GM12874 (cell line): ENCODE data around the gene SYT7.
A peak's percentile ranks its signal among the peaks of the same experiment; 100 is the strongest.

Experiments used
- TF ChIP-seq, protein P1 (sequence below): IDR thresholded peaks from 2 replicates; pipeline ENCODE4 v1.5.1; 2011; ENCODE audit warnings: low read depth, mild to moderate bottlenecking, control low read depth, low read length, moderate library complexity; ENCODE audit not compliant: insufficient read depth

The SYT7 gene

DNA sequence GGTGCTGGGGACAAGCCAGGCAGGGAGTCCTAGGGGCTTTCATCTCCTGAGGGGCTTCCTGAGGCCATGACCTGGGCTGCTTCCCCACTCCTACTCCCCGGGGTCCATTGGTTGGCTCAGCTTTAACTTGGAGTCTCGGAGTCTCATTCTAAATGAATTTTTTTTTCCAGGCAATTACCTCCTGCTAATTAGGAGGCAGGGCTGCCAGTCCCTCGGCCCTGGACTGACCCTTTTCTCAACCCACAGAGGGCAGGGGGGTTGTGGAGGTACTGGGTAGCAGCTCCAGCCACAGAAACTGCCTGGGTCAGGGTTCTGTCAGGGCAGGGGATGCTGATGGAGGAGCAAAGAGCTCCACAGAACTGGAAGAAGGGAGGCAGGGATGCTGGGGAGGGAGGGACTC, 11.9 kb downstream of the SYT7 start:
- TF ChIP-seq, protein P1, sequence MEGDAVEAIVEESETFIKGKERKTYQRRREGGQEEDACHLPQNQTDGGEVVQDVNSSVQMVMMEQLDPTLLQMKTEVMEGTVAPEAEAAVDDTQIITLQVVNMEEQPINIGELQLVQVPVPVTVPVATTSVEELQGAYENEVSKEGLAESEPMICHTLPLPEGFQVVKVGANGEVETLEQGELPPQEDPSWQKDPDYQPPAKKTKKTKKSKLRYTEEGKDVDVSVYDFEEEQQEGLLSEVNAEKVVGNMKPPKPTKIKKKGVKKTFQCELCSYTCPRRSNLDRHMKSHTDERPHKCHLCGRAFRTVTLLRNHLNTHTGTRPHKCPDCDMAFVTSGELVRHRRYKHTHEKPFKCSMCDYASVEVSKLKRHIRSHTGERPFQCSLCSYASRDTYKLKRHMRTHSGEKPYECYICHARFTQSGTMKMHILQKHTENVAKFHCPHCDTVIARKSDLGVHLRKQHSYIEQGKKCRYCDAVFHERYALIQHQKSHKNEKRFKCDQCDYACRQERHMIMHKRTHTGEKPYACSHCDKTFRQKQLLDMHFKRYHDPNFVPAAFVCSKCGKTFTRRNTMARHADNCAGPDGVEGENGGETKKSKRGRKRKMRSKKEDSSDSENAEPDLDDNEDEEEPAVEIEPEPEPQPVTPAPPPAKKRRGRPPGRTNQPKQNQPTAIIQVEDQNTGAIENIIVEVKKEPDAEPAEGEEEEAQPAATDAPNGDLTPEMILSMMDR, result no peak

- TF ChIP-seq, protein P1, result peak; percentile 36
These were observed 13.4 kb downstream of the SYT7 start for GRCh38 chr11:61567286-61568061.

- TF ChIP-seq, protein P1, result no peak
These were observed 15.8 kb downstream of the SYT7 start for GRCh38 chr11:61564936-61565696.

DNA sequence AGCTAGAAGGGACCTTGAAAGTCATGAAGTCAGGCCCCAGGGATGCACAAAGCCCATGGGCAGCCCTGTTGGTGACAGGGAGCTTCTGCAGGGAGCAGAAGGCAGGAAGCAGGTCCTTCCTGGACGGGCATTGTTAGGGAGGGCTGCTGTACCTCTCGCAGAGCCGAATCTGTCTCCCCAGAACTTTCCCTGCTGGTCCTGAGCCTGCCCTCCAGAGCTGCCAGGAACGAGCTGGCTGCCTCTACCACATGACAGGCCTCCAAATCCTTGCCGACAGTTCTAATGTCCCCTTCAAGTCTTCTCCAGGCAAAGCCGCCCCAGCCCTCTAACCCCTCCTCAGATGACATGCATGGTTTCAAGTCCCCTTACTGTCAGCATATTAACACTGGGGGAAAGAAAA, 20.1 kb downstream of the SYT7 start:
- TF ChIP-seq, protein P1, result no peak

GRCh38 chr11:61556621-61557020, 24.3 kb downstream of the SYT7 start:
- TF ChIP-seq, protein P1, result no peak

GRCh38 chr11:61555978-61556377, 24.9 kb downstream of the SYT7 start:
- TF ChIP-seq, protein P1, result no peak
